GM12872 (cell line): ENCODE measurements around the gene WASF2.

Experiments used
- TF ChIP-seq, protein P1 (sequence below): IDR thresholded peaks from 3 replicates; pipeline ENCODE4 v1.5.1; 2011; ENCODE audit warnings: low read depth, mild to moderate bottlenecking, low read length, moderate library complexity; ENCODE audit not compliant: insufficient read depth

WASF2 gene

GRCh38 chr1:27503033-27503432 is 13.1 kb upstream of the WASF2 start:
- TF ChIP-seq, protein P1, sequence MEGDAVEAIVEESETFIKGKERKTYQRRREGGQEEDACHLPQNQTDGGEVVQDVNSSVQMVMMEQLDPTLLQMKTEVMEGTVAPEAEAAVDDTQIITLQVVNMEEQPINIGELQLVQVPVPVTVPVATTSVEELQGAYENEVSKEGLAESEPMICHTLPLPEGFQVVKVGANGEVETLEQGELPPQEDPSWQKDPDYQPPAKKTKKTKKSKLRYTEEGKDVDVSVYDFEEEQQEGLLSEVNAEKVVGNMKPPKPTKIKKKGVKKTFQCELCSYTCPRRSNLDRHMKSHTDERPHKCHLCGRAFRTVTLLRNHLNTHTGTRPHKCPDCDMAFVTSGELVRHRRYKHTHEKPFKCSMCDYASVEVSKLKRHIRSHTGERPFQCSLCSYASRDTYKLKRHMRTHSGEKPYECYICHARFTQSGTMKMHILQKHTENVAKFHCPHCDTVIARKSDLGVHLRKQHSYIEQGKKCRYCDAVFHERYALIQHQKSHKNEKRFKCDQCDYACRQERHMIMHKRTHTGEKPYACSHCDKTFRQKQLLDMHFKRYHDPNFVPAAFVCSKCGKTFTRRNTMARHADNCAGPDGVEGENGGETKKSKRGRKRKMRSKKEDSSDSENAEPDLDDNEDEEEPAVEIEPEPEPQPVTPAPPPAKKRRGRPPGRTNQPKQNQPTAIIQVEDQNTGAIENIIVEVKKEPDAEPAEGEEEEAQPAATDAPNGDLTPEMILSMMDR: no peak

DNA sequence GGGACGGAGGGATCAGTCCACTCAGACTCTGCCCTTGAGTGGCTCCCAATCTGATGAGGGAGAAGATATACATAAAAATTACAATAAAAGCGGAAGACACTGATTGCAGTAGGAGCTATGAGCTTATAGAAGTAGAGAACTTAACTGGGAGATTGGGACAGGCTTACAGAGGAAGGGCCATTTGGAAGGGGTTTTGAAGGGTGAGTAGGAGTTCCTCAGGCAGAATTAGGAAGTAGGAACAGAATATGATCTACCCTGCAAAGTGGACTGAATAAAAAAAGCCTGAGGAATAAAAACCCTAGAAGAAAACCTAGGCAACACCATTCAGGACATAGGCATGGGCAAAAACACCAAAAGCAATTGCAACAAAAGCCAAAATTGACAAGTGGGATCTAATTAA is 9.2 kb upstream of the WASF2 start:
- TF ChIP-seq, protein P1: no peak

GRCh38 chr1:27496604-27497155 is 6.7 kb upstream of the WASF2 start:
- TF ChIP-seq, protein P1: no peak

DNA sequence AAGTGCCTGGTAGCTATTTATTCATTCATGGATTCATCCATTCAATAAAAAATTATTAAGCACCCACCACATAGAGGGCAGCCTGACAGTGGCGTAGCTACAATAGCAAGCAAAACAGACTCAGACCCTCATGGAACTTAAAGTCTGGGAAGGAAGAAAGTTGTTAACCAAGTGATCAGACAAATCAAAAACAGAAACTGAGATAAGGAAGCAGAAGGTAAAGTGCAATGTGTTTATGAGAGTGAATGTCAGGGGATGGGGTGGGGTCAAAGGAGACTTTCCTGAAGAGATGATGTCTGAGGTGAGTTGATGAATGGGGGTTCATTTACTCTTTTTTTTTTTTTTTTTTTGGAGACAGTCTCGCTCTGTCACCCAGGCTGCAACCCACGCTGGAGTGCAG is 2.8 kb upstream of the WASF2 start:
- TF ChIP-seq, protein P1: no peak

- TF ChIP-seq, protein P1: no peak
These were observed 2.1 kb upstream of the WASF2 start for GRCh38 chr1:27491748-27492700.

DNA sequence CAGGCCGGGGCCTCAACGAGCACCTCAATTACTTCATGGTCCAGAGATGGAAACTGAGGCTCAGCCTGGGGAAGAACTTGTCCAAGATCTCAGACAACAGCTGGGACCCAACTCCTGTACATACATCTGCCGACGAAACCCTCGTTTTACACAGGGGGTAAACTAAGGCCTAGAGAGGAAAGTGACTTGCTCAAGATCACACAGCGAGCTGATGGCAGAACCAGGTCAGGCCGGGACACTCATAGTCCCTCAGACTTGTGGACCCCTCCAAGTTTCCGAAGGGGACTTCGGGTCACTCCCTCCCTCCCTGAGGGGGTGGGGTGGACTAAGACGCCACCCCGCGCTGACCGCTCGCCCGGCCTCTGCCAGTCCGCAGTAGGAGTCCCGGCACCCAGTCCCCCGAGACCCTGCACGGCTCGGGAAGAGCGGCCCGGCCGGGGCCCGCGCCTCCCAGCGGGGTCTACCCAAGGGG is 430 bp downstream of the WASF2 start:
- TF ChIP-seq, protein P1: no peak
